ENCODE results near the gene MYO18A.

The MYO18A gene

DNA sequence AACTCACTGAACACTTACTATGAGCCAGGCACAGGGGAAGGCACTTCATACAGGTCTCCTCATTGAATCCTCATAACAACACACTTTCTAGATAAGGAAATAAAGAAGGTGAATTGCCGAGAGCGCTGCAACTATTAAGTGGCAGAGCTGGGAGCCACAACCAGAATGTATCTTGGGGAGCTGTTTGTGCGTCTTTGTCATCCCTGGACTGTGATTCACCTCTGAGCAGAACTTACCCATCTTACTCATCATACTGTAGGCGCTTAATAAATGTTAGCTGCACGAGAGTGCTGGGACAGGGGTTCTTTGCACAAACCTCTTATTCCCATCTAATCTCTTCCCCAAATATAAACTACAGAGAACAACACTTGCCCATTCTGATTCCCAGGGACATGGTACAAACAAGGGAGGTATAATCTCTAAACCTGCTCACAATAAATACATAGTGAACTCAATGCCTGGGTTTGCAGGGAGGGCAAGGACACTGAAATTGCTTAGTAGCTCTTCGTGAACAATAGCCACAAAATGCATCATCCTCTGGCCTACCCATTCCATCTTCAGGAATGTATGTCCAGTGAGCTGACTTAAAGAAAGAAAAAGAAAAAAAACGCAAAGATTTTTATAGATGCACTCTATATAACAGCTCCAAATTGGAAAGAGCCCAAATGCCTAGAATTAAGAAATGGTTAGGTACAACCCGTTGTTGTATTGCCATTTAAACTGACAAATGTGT, 43.0 kb downstream of the MYO18A start:
- DNase-seq (ENCODE audit: extremely low spot score, insufficient read length, low read depth) (no peak), FAIRE-seq (no peak)

DNA sequence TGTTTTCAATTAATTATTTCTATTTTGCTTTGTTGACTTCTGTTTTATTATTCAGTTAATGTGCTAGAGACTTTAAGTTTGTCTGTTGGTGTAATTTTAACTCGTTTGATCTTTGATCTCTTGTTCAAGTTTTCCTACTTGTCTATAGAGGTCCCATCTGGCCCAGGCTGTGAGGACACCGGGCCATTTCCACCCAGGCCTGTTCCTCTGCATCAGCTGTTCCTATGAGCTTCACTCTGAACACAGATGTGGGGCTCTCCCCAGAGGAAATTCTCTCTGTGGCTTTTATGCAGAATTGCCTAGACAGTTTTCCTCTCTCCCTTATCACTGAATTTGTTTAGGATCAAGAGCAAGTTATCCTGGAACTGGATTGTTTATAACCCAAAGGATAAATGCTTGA, 44.7 kb downstream of the MYO18A start:
- FAIRE-seq (no peak), DNase-seq (ENCODE audit: extremely low spot score, insufficient read length, low read depth) (no peak)

DNA sequence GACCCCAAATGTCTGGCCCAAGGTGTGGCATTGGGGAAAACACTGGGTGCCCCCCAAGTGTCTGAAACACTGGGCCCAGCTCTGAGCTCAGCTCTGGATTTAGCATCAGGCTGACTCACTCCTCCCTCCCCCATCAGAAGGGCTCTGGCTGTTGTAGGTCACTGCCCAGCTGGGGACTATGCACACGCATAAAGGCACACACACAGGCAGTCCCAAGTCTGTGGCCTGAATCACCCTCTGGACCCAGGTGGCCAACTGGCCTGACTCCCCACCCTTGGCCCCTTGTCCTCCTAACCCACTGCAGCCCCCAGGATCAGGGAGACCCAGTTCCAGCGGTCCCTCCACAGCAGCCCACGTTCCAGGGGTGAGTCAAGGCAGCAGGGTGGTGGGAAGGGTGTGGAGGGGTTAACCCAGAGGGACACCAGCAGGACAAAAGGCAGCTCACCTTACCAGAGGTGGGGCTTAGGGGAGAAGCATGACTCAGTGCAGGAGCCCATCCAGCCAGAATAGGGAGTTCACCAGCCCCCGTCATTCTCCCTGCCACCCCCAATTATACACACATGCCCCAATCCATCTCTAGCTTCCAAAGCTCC, 47.0 kb downstream of the MYO18A start:
- no peak for FAIRE-seq
- DNase-seq (ENCODE audit: extremely low spot score, insufficient read length, low read depth), result no peak

DNA sequence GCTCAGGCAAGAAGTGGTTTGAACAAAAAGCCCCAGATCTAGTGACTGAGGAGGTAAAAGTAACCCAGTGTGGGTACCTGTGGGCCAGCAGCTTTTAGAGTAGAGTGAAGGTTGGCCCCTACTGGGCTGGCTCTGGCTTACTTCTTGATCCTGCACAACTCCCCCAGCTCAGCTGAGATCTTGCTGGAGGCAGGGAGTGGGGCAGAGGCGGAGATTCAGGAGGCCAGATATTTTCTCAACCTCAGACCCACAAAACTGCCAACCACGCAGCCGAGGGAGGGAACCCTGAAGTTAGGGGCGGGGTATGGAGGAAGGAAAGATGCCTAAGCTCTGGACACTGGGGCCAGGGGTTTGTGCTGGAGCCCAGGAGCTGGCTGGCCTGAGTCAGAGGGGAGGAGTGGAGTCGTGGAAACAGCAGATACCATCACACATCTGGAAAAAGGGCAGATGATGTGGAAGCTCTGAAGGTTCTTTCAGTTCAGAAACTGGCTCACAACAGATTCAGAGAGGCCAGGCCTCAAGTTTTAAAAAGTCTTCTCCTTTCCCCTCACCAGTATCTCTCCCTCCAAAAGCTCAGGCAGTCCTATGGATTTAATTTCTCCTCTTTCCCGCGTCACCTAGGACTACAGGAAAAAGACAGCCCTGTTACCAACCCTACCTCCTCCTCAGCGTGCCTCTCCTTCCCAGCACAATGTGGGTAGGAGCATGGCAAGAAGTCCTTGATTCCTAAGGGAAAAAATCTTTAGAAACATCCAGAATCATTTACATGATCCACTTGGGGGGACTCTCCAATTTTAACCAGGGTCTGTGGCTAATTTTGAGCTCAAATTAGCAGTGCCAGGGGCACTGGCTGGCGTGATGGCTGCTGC, 48.1 kb downstream of the MYO18A start:
- DNase-seq (ENCODE audit: extremely low spot score, insufficient read length, low read depth), result no peak
- FAIRE-seq, result no peak

DNA sequence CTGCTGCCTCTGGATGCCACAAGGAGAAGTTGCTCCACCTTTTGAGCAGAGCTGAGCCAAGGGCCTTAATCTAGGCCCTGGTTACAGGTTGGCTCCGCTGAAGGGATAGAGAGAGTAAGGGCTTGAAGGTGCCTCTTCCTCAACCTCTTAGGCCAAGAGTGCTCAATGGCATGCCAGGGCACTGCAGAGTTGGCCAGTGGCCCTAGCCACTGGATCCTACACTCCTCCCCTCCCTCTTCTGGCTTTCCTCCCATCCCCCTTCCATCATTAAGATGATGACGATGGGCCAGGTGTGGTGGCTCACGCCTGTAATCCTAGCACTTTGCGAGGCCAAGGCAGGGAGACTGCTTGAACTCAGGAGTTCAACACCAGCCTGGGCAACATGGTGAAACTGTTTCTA, 50.5 kb downstream of the MYO18A start:
- FAIRE-seq, result no peak
- no peak for DNase-seq (ENCODE audit: extremely low spot score, insufficient read length, low read depth)

DNA sequence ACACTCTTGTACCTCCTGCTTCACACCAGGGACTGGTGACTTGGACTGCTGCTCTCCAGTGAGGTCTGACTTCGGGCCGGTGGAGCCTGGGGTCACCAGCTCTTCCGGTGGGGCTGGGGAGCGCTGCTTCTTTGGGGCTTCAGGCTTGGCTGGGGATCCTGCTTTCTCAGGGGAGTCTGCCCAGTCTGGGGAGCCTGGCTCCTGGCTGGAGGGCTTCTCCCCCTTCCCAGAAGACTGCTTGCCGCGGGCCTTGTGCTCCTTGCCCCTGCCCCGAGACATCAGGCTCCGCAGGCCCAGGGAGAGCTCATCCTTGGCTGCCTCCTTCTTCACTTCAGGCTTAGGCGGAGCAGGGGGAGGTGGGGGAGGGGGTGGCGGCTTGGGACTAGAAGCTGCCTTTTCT, 52.4 kb downstream of the MYO18A start:
- no peak for FAIRE-seq
- DNase-seq (ENCODE audit: extremely low spot score, insufficient read length, low read depth), result no peak

DNA sequence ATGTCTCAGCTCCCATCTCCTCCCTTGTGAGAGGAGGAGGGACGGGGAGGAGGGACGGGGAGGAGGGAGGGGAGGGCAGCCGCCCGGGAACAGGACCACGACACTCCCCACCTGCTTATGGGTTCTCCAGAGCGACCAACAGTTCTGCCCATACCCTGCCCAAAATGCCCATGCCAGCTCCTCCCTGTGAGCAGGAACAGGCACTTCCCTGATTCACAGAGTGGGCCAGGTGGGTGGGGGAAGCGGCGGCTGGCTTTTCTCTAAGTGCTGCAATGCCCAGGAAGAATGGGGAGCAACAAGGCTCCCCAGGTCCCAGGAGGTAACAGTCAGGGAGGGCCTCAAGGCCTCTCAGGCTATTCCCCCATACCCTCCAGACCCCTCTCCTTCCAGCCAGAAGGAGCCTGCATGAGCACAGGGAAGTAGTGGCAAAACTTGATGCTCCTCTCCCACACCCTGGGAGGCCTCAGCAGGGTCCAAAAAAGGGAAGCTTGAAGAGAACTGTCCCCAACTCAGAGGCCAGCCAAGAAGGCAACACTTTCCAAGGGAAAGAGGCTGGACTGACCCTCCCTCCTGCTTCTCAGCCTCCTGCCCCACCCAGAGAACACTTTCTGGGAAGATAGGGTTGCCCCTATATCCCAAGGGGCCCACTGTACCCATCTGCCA, 53.8 kb downstream of the MYO18A start:
- DNase-seq (ENCODE audit: extremely low spot score, insufficient read length, low read depth) (no peak), FAIRE-seq (no peak)

DNA sequence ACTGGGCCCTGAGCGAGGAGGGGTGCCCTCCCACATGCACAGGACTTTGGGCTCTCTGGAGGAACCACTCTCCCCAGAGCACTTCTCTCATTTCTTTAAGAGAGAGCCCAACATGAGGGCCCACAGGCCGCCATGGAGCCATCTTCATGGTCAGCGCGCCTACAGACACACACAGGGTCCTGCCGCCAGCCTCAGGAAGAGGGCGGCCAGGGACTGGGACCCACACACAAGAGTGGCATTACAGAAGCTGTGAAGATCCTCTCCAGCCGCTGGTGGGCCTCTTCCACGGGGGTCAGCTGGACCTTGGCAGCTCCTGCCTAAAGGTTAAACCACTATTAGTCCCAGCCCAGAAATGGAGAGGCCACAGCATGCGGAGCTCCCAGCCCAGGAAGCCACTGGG, 54.5 kb downstream of the MYO18A start:
- DNase-seq (ENCODE audit: extremely low spot score, insufficient read length, low read depth), result no peak
- FAIRE-seq, result no peak

DNA sequence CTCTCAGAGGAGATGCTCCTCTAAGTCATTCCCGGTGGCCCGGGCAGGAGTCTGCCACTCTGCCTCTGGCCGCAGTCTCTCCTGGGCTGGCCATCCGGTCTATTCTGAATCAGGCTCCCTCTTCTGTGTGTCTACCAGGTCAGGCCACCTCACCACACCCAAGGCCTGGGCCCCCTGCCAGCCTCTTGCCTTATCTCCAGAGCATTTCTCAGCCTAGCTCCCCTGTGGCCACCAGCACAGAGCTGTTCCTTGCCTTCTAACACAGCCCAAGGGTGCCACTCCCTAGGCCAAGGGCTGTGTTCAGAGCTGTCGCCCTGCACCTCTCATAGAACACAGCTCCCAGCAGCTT, 55.3 kb downstream of the MYO18A start:
- no peak for DNase-seq (ENCODE audit: extremely low spot score, insufficient read length, low read depth)
- FAIRE-seq, result no peak

DNA sequence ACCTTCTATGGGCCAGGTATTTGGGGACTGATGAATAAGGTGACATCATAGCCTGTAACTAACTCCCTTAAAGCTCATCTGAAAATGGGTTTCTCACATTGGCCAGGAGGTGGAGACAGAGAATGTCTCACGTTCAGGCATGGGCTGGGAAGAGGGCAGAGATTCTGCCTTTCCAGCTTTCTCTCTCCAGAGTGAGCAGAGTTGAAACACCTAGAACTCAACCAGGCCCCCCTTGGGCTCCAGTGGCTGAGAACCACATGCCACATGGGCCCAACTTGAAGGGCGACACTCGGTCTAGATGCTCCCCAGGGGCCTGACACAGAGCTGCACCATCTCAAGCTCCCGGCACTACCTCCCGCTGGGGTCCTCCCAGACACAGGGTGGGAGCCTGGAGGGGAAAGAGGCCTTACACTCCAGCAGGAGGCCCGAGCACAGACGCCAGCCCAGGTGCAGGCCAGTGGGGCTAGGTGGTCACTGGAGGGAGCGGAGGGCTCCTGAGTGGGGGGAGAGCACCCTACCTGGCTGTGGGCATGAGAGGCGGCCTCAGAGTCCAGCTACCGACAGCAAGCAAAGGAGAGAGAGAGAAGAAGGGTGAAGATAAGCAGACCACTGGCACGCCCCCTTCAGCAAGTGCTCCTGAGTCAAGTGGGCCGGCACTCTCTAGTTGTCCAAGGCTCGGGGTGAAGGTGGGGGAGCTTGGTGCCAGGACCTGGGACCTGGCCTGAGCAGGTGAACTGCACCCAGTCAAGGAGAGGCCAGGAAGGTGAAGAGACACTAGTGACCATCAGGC, 55.9 kb downstream of the MYO18A start:
- DNase-seq (ENCODE audit: extremely low spot score, insufficient read length, low read depth), result no peak

DNA sequence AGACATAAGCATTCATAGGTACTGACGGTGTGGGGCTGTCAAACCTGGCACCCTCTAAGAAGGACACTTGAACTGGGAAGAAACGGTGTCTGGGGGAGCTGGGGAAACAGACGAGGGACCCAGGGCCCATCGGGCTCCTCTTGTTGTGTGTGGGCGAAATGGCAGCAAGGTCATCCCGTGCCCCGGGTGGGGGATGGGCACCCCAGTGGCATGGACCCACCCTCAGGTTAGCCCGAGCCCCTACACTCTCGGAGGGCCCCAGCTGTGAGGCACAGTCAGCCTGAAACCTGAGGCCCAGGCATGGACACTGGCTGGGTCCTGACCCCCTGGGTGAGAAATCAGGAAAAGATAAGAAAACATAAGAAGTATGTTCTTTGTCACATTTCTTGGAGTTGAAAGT, 57.1 kb downstream of the MYO18A start:
- no peak for FAIRE-seq
- no peak for DNase-seq (ENCODE audit: extremely low spot score, insufficient read length, low read depth)

More for the DNA sequence above, 55.9 kb downstream of the MYO18A start:
- FAIRE-seq, result peak; percentile 93

DNA sequence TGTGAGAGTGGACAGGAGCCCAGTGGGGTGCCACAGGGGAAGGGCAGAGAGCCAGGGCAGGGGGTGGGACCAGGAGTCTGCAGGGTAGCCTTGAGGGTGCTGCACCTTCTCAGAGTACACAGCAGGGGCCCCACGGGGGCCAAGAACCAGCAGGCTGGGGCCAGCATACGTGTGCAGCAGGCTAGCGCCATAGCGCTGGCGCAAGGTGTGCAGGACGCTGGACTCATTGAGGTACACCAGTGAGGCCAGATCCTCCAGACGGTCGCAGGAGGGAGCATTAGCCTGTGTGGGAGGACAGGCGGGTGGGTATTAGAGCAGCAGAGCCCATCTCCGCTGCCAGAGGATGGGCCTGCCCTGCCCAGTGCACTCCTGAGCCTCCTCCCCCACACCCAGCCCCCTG, 58.8 kb downstream of the MYO18A start:
- DNase-seq (ENCODE audit: extremely low spot score, insufficient read length, low read depth) (no peak), FAIRE-seq (no peak)

DNA sequence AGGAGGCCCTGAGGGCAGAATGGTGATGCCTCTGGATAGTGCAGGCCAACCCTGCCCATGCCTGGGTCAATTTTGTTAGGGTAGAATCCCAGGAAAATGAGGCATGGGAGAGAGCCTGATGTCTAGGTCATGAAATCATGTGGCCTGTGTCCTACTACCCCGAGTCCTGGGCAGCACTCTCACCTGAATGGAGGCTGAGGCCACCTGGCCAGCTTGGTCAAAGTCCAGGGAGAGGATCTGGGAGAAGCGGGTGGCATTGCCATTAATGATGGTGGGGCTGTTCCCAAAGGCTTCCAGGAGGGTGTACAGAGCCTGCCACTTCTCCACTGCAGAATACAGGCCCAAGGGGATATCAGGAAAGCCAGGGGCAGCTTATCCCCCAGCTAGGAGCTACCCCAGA, 59.8 kb downstream of the MYO18A start:
- no peak for FAIRE-seq

DNA sequence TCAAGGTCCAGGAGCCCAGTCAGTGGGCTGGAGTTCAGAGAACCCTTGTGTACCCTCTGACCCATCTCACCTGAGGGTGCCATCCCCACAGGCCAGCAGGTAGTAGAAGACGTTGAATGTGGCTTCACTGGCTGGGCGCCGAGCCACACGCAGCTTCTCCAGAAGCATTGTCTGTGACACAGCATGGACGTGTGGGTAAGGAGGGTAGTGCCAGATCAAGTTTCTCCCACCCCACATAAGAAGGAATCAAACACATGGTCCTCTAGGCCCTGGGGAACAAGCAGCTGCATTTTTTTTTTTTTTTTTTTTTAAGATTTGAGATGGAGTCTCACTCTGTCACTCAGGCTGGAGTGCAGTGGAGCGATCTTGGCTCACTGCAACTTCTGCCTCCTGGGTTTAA, 60.9 kb downstream of the MYO18A start:
- no peak for DNase-seq (ENCODE audit: extremely low spot score, insufficient read length, low read depth)
- no peak for FAIRE-seq

More for the DNA sequence above, 59.8 kb downstream of the MYO18A start:
- DNase-seq (ENCODE audit: extremely low spot score, insufficient read length, low read depth), result no peak

DNA sequence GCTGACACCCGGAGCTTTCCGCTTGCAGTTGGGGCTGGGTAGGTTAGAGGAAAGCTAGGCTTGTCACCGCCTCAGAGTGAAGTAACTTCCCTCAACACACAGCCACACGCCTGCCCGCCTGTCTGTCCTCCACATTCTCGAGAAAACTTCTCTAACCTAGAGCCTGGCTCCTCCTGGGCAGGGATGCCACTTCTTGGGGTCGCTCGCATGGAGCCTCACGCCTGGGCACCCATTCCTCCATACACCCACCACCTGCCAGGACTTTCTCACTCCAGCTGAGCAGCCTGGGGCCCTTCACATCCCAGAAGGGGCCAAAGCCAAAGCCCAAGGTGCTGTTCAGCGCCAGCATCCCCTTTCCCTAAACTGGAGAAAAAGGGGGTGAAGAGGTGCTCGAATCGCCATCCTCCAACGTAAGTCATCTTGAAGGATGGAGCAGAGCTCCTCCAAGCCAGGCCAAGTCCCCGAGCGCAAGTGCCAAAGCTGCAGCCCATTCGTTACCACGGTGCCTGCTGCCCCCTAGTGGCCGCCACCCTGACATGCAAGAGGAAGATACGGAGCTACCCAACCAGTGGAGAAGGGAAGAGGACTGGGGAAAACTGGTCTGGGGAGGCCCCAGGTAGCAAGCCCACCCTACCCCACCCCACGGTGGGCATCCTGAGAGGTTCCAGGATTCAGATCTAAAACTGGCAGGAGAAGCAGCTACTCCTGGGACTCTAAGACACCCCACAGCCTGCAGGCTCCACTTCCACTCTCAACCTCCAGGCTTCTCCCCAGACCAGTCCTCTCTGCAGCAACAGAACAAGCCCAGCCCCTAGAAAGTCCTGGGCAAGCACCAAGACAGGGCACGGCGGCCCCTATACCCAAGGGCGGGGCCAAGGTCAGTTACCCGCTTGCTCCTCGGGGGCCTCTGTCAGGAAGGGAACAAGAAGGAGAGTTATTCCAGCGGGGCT, 63.1 kb downstream of the MYO18A start:
- FAIRE-seq, result peak; percentile 68
- peak; percentile 48 for DNase-seq (ENCODE audit: extremely low spot score, insufficient read length, low read depth)

DNA sequence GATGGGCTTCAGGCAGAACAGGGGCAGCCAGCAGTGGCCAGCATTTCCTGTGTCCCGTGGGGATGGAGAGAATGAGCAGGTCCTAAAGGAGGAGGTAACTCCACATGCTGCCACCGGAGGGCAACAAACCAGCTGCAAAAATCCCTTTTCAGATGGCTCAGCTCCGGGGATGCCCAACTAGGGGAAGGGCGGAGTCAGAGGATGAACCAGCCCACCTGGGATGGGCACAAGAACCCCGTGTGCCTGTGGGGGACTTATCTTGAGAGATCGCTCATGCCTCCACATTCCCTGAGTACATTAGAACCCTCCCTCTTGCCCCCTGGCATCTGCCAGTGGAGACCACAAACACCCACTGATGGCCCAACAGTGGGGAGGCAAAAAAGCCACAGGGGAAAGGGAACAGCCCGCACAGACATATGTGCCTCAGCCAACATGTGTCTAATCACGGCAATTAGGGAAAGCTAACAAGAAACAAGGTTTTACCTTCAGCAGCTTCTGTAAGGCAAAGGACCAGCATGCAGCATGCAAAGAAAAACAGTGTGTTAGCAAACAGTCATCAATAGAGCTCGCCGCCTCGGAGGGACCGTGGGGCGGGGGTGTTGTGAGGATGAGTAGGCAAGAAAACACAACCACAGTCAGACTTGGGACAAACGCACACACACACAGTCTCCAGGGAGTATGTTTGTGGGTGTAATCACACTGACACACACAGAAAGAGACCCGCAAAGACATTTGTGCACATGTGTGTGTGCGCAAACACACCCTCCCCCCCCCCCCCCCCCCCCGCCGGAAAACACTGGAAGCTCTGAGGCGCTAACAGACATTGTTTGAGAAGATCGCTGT, 64.0 kb downstream of the MYO18A start:
- DNase-seq (ENCODE audit: extremely low spot score, insufficient read length, low read depth) (no peak), FAIRE-seq (no peak)

DNA sequence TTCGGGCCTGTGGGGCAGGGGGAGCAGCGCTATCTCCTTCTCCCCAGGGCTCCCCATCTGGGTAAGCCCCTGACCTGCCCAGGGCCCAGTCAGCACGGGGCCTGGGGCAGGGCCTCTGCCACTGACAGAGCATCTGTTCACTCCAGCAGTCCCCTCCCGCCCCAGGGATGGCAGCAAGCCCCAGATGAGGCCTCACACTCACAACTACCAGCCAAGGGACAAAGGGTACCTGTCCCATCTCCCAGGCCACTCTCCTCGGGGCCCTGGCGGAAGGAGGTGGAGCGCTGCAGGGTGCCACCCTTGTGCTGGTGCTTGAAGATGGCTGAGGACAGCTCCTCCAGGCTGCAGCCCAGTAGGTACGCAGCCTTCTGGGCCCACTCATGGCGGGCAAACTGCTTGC, 64.8 kb downstream of the MYO18A start:
- FAIRE-seq (no peak), DNase-seq (ENCODE audit: extremely low spot score, insufficient read length, low read depth) (no peak)

DNA sequence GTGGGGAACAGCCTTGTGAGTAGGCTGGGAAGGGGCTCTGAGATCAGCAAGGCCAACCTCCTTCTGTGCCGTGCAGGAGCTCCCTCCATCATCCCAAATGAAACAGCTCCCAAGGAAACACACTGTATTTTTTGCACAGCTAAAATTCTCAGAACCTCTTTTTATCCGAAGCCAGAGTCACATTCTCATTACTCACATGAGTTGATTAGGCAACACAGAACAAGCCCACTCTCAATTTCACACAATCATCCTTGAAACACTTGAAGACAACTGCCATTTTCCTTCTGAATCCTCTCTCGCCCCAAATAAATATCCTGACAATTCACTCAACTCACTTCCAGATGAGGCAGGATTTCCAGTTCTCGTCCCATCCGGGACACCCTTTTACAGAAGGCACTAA, 66.1 kb downstream of the MYO18A start:
- FAIRE-seq (no peak), DNase-seq (ENCODE audit: extremely low spot score, insufficient read length, low read depth) (no peak)
